Neutrophil (primary cell): ENCODE results near the gene SALL2.

ENCODE experiments used
- H3K27ac ChIP-seq: fragments of 200-600 bp; sonication (generic); 2 replicates; pipeline ENCODE4 v1.5.1; 2016; ENCODE audit warnings: mild to moderate bottlenecking, moderate library complexity
- H3K27me3 ChIP-seq: fragments of 200-600 bp; sonication (generic); 2 replicates; pipeline ENCODE4 v1.6.0; 2016; ENCODE audit warnings: mild to moderate bottlenecking
- H3K36me3 ChIP-seq: fragments of 200-600 bp; sonication (generic); 2 replicates; pipeline ENCODE4 v1.5.1; 2017
- H3K4me1 ChIP-seq, 2 experiments: fragments of 200-600 bp in 1 of 2; sonication (generic) in 1 of 2; 1 replicate in 1 of 2; 2 replicates in 1 of 2; pipeline versions ENCODE4 v1.5.1 to v1.6.1; 2013 to 2016; ENCODE audit warnings: low read depth in 1 of 2, low read length in 1 of 2, mild to moderate bottlenecking in 1 of 2, moderate library complexity in 1 of 2; ENCODE audit not compliant: control insufficient read depth in 1 of 2, insufficient read depth in 1 of 2
- H3K4me3 ChIP-seq, 2 experiments: fragments of 200-600 bp in 1 of 2; sonication (generic) in 1 of 2; 1 replicate in 1 of 2; 2 replicates in 1 of 2; pipeline ENCODE4 v1.5.1; 2013 to 2016; ENCODE audit warnings: low read depth in 1 of 2, low read length in 1 of 2, mild to moderate bottlenecking in 1 of 2, moderate library complexity in 1 of 2
- H3K9me3 ChIP-seq: fragments of 200-600 bp; sonication (generic); 2 replicates; pipeline ENCODE4 v1.5.1; 2016
- TF ChIP-seq, protein P1 (sequence below): fragments of 200-600 bp; sonication (generic); IDR thresholded peaks from 2 replicates; pipeline ENCODE4 v1.5.1; 2016; ENCODE audit warnings: antibody characterized with exemption

Gene SALL2

DNA sequence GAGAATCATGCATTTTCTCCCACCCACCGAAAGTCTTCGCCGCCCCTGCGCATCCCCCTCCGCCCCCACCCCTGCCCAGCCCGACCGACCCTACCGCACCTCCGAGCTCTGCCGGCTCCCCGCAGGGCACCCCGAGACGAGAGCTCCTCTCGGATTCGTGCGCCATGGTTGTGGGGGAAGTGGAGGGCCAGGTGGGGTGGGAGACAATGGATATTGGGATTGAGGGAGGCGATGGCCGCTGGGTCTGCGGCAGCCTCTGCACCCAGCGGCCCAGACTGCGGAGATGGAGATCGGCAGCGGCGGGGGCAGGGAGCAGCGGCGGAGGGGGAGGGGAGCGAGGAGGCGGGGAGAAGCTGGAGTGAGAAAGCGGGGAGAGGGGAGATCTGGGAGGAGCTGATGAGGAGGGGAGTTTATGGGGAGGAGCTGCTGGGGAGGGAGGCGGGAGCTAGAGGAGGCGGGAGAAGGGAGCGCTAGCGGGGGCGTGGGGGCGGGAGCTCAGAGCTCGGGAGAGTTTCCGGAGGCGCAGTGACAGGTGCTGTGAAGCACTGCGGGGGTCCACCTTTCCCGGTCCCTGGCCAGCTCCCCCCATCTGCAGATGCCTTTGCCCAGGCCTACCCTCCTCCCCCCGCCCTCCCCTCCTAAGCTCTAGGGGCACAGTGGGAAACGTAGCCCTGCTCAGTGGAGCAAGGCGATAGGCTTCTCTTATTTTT, at the start of gene SALL2:
SALL2 (minus strand) TSS at position 385 of the 710 bp plus-strand sequence; CDS start at position 166, 219 bp downstream.
- no peaks in the 10 kb centered on the region for H3K9me3 ChIP-seq
- peaks cover 33 to 37% of the 10 kb centered on the region in 2 experiments for H3K4me1 ChIP-seq
- peak within 1 kb of the TSS; percentile 47 to 64 for H3K4me3 ChIP-seq
- TF ChIP-seq, protein P1, sequence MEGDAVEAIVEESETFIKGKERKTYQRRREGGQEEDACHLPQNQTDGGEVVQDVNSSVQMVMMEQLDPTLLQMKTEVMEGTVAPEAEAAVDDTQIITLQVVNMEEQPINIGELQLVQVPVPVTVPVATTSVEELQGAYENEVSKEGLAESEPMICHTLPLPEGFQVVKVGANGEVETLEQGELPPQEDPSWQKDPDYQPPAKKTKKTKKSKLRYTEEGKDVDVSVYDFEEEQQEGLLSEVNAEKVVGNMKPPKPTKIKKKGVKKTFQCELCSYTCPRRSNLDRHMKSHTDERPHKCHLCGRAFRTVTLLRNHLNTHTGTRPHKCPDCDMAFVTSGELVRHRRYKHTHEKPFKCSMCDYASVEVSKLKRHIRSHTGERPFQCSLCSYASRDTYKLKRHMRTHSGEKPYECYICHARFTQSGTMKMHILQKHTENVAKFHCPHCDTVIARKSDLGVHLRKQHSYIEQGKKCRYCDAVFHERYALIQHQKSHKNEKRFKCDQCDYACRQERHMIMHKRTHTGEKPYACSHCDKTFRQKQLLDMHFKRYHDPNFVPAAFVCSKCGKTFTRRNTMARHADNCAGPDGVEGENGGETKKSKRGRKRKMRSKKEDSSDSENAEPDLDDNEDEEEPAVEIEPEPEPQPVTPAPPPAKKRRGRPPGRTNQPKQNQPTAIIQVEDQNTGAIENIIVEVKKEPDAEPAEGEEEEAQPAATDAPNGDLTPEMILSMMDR: no peak
- peaks cover 57% of the 10 kb centered on the region for H3K27me3 ChIP-seq
- peak within 1 kb of the TSS; percentile 14 for H3K27ac ChIP-seq
- H3K36me3 ChIP-seq: no peaks in the 10 kb centered on the region

GRCh38 chr14:21575661-21576060, 49.5 kb upstream of the SALL2 start:
- no peak overlapping the region for H3K27ac ChIP-seq
- H3K36me3 ChIP-seq: no peaks in the 10 kb centered on the region
- no peak overlapping the region for H3K4me3 ChIP-seq
- H3K4me1 ChIP-seq: no peaks in the 10 kb centered on the region
- H3K9me3 ChIP-seq: no peaks in the 10 kb centered on the region
- H3K27me3 ChIP-seq: peaks cover 44% of the 10 kb centered on the region
- TF ChIP-seq, protein P1: no peak

DNA sequence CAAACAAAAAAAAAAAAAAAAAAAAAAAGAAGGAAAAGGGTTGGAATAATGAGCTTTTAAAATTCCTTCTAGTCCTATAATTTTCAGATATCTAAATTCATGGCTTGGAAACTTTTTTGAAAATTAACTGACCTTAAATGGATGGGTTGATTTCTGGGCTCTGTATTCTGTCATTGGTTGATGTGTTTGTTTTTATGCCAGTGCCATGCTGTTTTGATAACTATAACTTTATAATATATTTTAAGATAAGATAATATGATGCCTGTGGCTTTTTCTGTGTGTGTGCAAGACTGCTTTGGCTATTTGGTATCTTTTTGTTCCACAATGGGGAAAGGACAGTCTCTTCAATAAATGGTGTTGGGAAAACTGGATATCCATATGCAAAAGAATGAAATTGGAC, 46.5 kb upstream of the SALL2 start:
- TF ChIP-seq, protein P1: no peak
- Histone ChIP-seq H3K4me1 (no peaks in the 10 kb centered on the region), H3K9me3 (no peaks in the 10 kb centered on the region), H3K4me3 (no peak overlapping the region), H3K27me3 (peaks cover 41% of the 10 kb centered on the region), H3K36me3 (no peaks in the 10 kb centered on the region), H3K27ac (no peak overlapping the region)

- Histone ChIP-seq H3K27me3 (no peaks in the 10 kb centered on the region), H3K4me1 (peaks cover 3 to 4% of the 10 kb centered on the region in 2 experiments), H3K27ac (no peak overlapping the region), H3K9me3 (no peaks in the 10 kb centered on the region), H3K4me3 (no peak overlapping the region), H3K36me3 (no peaks in the 10 kb centered on the region)
- TF ChIP-seq, protein P1: no peak
Measured at GRCh38 chr14:21558703-21559170, 32.6 kb upstream of the SALL2 start.

GRCh38 chr14:21557084-21557901, 31.1 kb upstream of the SALL2 start:
- no peaks in the 10 kb centered on the region for H3K36me3 ChIP-seq
- peak overlapping the region; percentile 28 to 42 for H3K4me3 ChIP-seq
- peaks cover 3 to 4% of the 10 kb centered on the region in 2 experiments for H3K4me1 ChIP-seq
- no peaks in the 10 kb centered on the region for H3K27me3 ChIP-seq
- H3K9me3 ChIP-seq: no peaks in the 10 kb centered on the region
- TF ChIP-seq, protein P1: peak; percentile 64
- H3K27ac ChIP-seq: no peak overlapping the region
